SU-DHL-6 (cell line): ENCODE results near the gene TUBA4B.
"Not testable (repeated sequence)": the region's sequence is repeated elsewhere in the genome, so short reads cannot be mapped to it uniquely, and the experiment has no call there.

Experiments
- H2AFZ ChIP-seq: fragments of 200-600 bp; sonication (generic); 2 replicates; pipeline ENCODE4 v1.6.1; 2014; ENCODE audit warnings: low read depth, mild to moderate bottlenecking, moderate library complexity, mixed read lengths, antibody characterized with exemption, low read length; ENCODE audit not compliant: severe bottlenecking
- H3F3A ChIP-seq: fragments of 200-600 bp; shearing (Covaris generic); 2 replicates; pipeline ENCODE4 v1.6.0; 2016; ENCODE audit warnings: antibody characterized with exemption, mild to moderate bottlenecking; ENCODE audit not compliant: insufficient read depth
- H3K27ac ChIP-seq: fragments of 200-600 bp; sonication (generic); 2 replicates; pipeline ENCODE4 v1.5.1; 2016; ENCODE audit warnings: low read depth, mild to moderate bottlenecking, low read length, moderate library complexity, mixed read lengths
- H3K27me3 ChIP-seq: fragments of 200-600 bp; sonication (generic), shearing (Covaris generic); 2 replicates; pipeline ENCODE4 v1.6.0; 2014; ENCODE audit warnings: mild to moderate bottlenecking, low read length
- H3K36me3 ChIP-seq: fragments of 200-600 bp; sonication (generic); 2 replicates; pipeline ENCODE4 v1.6.1; 2014; ENCODE audit warnings: mild to moderate bottlenecking, low read length, mixed read lengths
- H3K4me2 ChIP-seq: fragments of 300-600, 200-600 bp; shearing (Covaris generic), sonication (generic); 2 replicates; pipeline ENCODE4 v1.6.0; 2014; ENCODE audit warnings: low read length, low read depth, mild to moderate bottlenecking; ENCODE audit not compliant: poor library complexity, severe bottlenecking
- H3K4me3 ChIP-seq: fragments of 200-600 bp; sonication (generic); 2 replicates; pipeline ENCODE4 v1.5.1; 2014; ENCODE audit warnings: antibody characterized with exemption, low read length, mild to moderate bottlenecking, mixed read lengths; ENCODE audit not compliant: insufficient read depth, poor library complexity, severe bottlenecking
- H3K79me2 ChIP-seq: fragments of 200-600 bp; sonication (generic); 2 replicates; pipeline ENCODE4 v1.6.1; 2014; ENCODE audit warnings: mild to moderate bottlenecking, low read length, moderate library complexity; ENCODE audit not compliant: insufficient read depth
- H3K9ac ChIP-seq: fragments of 200-600 bp; sonication (generic); 2 replicates; pipeline ENCODE4 v1.7.0; 2014; ENCODE audit warnings: mild to moderate bottlenecking, low read length
- H3K9me2 ChIP-seq: fragments of 200-600 bp; sonication (generic); replicated peaks from 2 replicates; pipeline ENCODE4 v1.6.1; 2014; ENCODE audit warnings: low read length; ENCODE audit not compliant: insufficient read depth
- H3K9me3 ChIP-seq: fragments of 200-600 bp; sonication (generic); 2 replicates; pipeline ENCODE4 v1.6.1; 2014; ENCODE audit warnings: low read length, mixed read lengths; ENCODE audit not compliant: insufficient read depth
- H4K20me1 ChIP-seq: fragments of 200-600 bp; sonication (generic); 2 replicates; pipeline ENCODE4 v1.6.1; 2014; ENCODE audit warnings: low read depth, mild to moderate bottlenecking, antibody characterized with exemption, low read length, moderate library complexity, mixed read lengths
- CTCF ChIP-seq: fragments of 200-600 bp; sonication (generic); IDR thresholded peaks from one replicate; pipeline ENCODE4 v1.5.1; 2017; ENCODE audit warnings: antibody characterized with exemption, mild to moderate bottlenecking, low read length, moderate library complexity; ENCODE audit not compliant: insufficient read depth, poor library complexity, severe bottlenecking
- EZH2phosphoT487 ChIP-seq: fragments of 200-600 bp; sonication (generic), shearing (Covaris generic); conservative IDR thresholded peaks from 2 replicates; pipeline ENCODE4 v1.6.1; 2018; ENCODE audit warnings: mild to moderate bottlenecking, antibody characterized with exemption, low read length, moderate library complexity, mixed read lengths

TUBA4B gene

GRCh38 chr2:219308142-219309101, 55.4 kb downstream of the TUBA4B start:
- Histone ChIP-seq H3K9me3 (no peaks in the 10 kb centered on the region), H3K36me3 (no peaks in the 10 kb centered on the region), H3K27me3 (no peaks in the 10 kb centered on the region), H3K79me2 (no peaks in the 10 kb centered on the region), H3K4me2 (no peak overlapping the region), H3K4me3 (no peak overlapping the region), H3F3A (no peaks in the 10 kb centered on the region), H2AFZ (no peak overlapping the region), H3K9me2 (no peaks in the 10 kb centered on the region), H3K27ac (no peak overlapping the region), H3K9ac (no peak overlapping the region), H4K20me1 (no peaks in the 10 kb centered on the region)
- TF ChIP-seq CTCF (no peak), EZH2phosphoT487 (no peak)

- H3K27ac ChIP-seq, result no peak within 1 kb of the TSS
- H3F3A ChIP-seq, result no peaks in the 10 kb centered on the region
- no peak within 1 kb of the TSS for H2AFZ ChIP-seq
- H3K9ac ChIP-seq, result no peak within 1 kb of the TSS
- no peaks in the 10 kb centered on the region for H3K36me3 ChIP-seq
- no peaks in the 10 kb centered on the region for H3K27me3 ChIP-seq
- H4K20me1 ChIP-seq, result no peaks in the 10 kb centered on the region
- no peak within 1 kb of the TSS for H3K4me2 ChIP-seq
- TF ChIP-seq EZH2phosphoT487 (no peak), CTCF (no peak)
- no peaks in the 10 kb centered on the region for H3K9me2 ChIP-seq
- H3K4me3 ChIP-seq, result no peak within 1 kb of the TSS
- no peaks in the 10 kb centered on the region for H3K9me3 ChIP-seq
- no peaks in the 10 kb centered on the region for H3K79me2 ChIP-seq
Measured at GRCh38 chr2:219309278-219309677, 56.2 kb downstream of the TUBA4B start, which contains the start of gene PTPRN. Gene PTPRN (minus strand): TSS chr2:219309401. CDS start chr2:219309332, 69 bp downstream.

- not testable (repeated sequence) for H3K27ac ChIP-seq, H3K36me3 ChIP-seq, H3F3A ChIP-seq, H3K9ac ChIP-seq, H3K79me2 ChIP-seq, H3K4me2 ChIP-seq, H3K4me3 ChIP-seq, H3K9me3 ChIP-seq, H4K20me1 ChIP-seq, H2AFZ ChIP-seq, H3K9me2 ChIP-seq, H3K27me3 ChIP-seq
Measured at GRCh38 chr2:219312683-219313263, 59.7 kb downstream of the TUBA4B start.
